ENCODE results near the gene LTBP2.
A peak's percentile ranks its signal among the peaks of the same experiment; 100 is the strongest.

LTBP2 gene

GRCh38 chr14:74610199-74610865, 1.7 kb downstream of the LTBP2 start:
- Histone ChIP-seq H3K9me3 (ENCODE audit: control insufficient read depth, low read length) (no peaks in the 10 kb centered on the region), H3K9ac (ENCODE audit: low read length) (peak overlapping the region; percentile 85), H3K4me1 (ENCODE audit: control insufficient read depth, insufficient read depth, low read length) (peaks cover 44% of the 10 kb centered on the region), H3K4me3 (ENCODE audit: low read length) (peak overlapping the region; percentile 83), H3K36me3 (ENCODE audit: control insufficient read depth, insufficient read depth, low read length, severe bottlenecking) (no peaks in the 10 kb centered on the region), H3K27me3 (replicated peaks; ENCODE audit: control insufficient read depth, insufficient read depth, low read length) (no peaks in the 10 kb centered on the region)
- DNase-seq (ENCODE audit: low read depth), result no peak

- H3K4me1 ChIP-seq (ENCODE audit: control insufficient read depth, insufficient read depth, low read length), result peaks cover 44% of the 10 kb centered on the region
- H3K27me3 ChIP-seq (replicated peaks; ENCODE audit: control insufficient read depth, insufficient read depth, low read length), result no peaks in the 10 kb centered on the region
- peak overlapping the region; percentile 85 for H3K9ac ChIP-seq (ENCODE audit: low read length)
- peak overlapping the region; percentile 83 for H3K4me3 ChIP-seq (ENCODE audit: low read length)
- no peaks in the 10 kb centered on the region for H3K36me3 ChIP-seq (ENCODE audit: control insufficient read depth, insufficient read depth, low read length, severe bottlenecking)
- DNase-seq (ENCODE audit: low read depth), result no peak
- no peaks in the 10 kb centered on the region for H3K9me3 ChIP-seq (ENCODE audit: control insufficient read depth, low read length)
Observed at GRCh38 chr14:74609721-74610120, 2.3 kb downstream of the LTBP2 start.

- H3K9me3 ChIP-seq (ENCODE audit: control insufficient read depth, low read length), result no peaks in the 10 kb centered on the region
- DNase-seq (ENCODE audit: low read depth), result peak; percentile 93
- H3K9ac ChIP-seq (ENCODE audit: low read length), result peak overlapping the region; percentile 85
- H3K4me1 ChIP-seq (ENCODE audit: control insufficient read depth, insufficient read depth, low read length), result peaks cover 49% of the 10 kb centered on the region
- no peaks in the 10 kb centered on the region for H3K27me3 ChIP-seq (replicated peaks; ENCODE audit: control insufficient read depth, insufficient read depth, low read length)
- no peaks in the 10 kb centered on the region for H3K36me3 ChIP-seq (ENCODE audit: control insufficient read depth, insufficient read depth, low read length, severe bottlenecking)
- H3K4me3 ChIP-seq (ENCODE audit: low read length), result peak overlapping the region; percentile 83
Observed at GRCh38 chr14:74608959-74609611, 3.0 kb downstream of the LTBP2 start.

- H3K36me3 ChIP-seq (ENCODE audit: control insufficient read depth, insufficient read depth, low read length, severe bottlenecking), result peaks cover 15% of the 10 kb centered on the region
- H3K4me3 ChIP-seq (ENCODE audit: low read length), result no peak overlapping the region
- no peaks in the 10 kb centered on the region for H3K27me3 ChIP-seq (replicated peaks; ENCODE audit: control insufficient read depth, insufficient read depth, low read length)
- no peak for DNase-seq (ENCODE audit: low read depth)
- H3K9me3 ChIP-seq (ENCODE audit: control insufficient read depth, low read length), result no peaks in the 10 kb centered on the region
- H3K4me1 ChIP-seq (ENCODE audit: control insufficient read depth, insufficient read depth, low read length), result peaks cover 49% of the 10 kb centered on the region
- H3K9ac ChIP-seq (ENCODE audit: low read length), result peak overlapping the region; percentile 48
Observed at GRCh38 chr14:74606727-74607126, 5.3 kb downstream of the LTBP2 start.

- Histone ChIP-seq H3K9me3 (ENCODE audit: control insufficient read depth, low read length) (no peaks in the 10 kb centered on the region), H3K9ac (ENCODE audit: low read length) (peak overlapping the region; percentile 50), H3K27me3 (replicated peaks; ENCODE audit: control insufficient read depth, insufficient read depth, low read length) (no peaks in the 10 kb centered on the region), H3K4me1 (ENCODE audit: control insufficient read depth, insufficient read depth, low read length) (peaks cover 49% of the 10 kb centered on the region), H3K4me3 (ENCODE audit: low read length) (no peak overlapping the region), H3K36me3 (ENCODE audit: control insufficient read depth, insufficient read depth, low read length, severe bottlenecking) (peaks cover 19% of the 10 kb centered on the region)
- DNase-seq (ENCODE audit: low read depth), result peak; percentile 33
Observed at GRCh38 chr14:74605531-74606223, 6.4 kb downstream of the LTBP2 start.

GRCh38 chr14:74604911-74605310, 7.1 kb downstream of the LTBP2 start:
- Histone ChIP-seq H3K4me3 (ENCODE audit: low read length) (no peak overlapping the region), H3K9me3 (ENCODE audit: control insufficient read depth, low read length) (no peaks in the 10 kb centered on the region), H3K4me1 (ENCODE audit: control insufficient read depth, insufficient read depth, low read length) (peaks cover 50% of the 10 kb centered on the region), H3K27me3 (replicated peaks; ENCODE audit: control insufficient read depth, insufficient read depth, low read length) (no peaks in the 10 kb centered on the region), H3K9ac (ENCODE audit: low read length) (no peak overlapping the region), H3K36me3 (ENCODE audit: control insufficient read depth, insufficient read depth, low read length, severe bottlenecking) (peaks cover 19% of the 10 kb centered on the region)
- DNase-seq (ENCODE audit: low read depth), result peak; percentile 80

GRCh38 chr14:74604157-74604556, 7.9 kb downstream of the LTBP2 start:
- peaks cover 50% of the 10 kb centered on the region for H3K4me1 ChIP-seq (ENCODE audit: control insufficient read depth, insufficient read depth, low read length)
- H3K9me3 ChIP-seq (ENCODE audit: control insufficient read depth, low read length), result no peaks in the 10 kb centered on the region
- no peak overlapping the region for H3K9ac ChIP-seq (ENCODE audit: low read length)

GRCh38 chr14:74601982-74602381, 10.1 kb downstream of the LTBP2 start:
- no peak for DNase-seq (ENCODE audit: low read depth)
- no peak overlapping the region for H3K9ac ChIP-seq (ENCODE audit: low read length)
- H3K9me3 ChIP-seq (ENCODE audit: control insufficient read depth, low read length), result no peaks in the 10 kb centered on the region
- H3K4me3 ChIP-seq (ENCODE audit: low read length), result no peak overlapping the region
- H3K4me1 ChIP-seq (ENCODE audit: control insufficient read depth, insufficient read depth, low read length), result peaks cover 56% of the 10 kb centered on the region
- no peaks in the 10 kb centered on the region for H3K27me3 ChIP-seq (replicated peaks; ENCODE audit: control insufficient read depth, insufficient read depth, low read length)
- H3K36me3 ChIP-seq (ENCODE audit: control insufficient read depth, insufficient read depth, low read length, severe bottlenecking), result peaks cover 19% of the 10 kb centered on the region

More at GRCh38 chr14:74604157-74604556, 7.9 kb downstream of the LTBP2 start:
- Histone ChIP-seq H3K27me3 (replicated peaks; ENCODE audit: control insufficient read depth, insufficient read depth, low read length) (no peaks in the 10 kb centered on the region), H3K4me3 (ENCODE audit: low read length) (no peak overlapping the region), H3K36me3 (ENCODE audit: control insufficient read depth, insufficient read depth, low read length, severe bottlenecking) (peaks cover 19% of the 10 kb centered on the region)
- DNase-seq (ENCODE audit: low read depth), result no peak

GRCh38 chr14:74599946-74600345, 12.1 kb downstream of the LTBP2 start:
- peaks cover 49% of the 10 kb centered on the region for H3K4me1 ChIP-seq (ENCODE audit: control insufficient read depth, insufficient read depth, low read length)
- peaks cover 19% of the 10 kb centered on the region for H3K36me3 ChIP-seq (ENCODE audit: control insufficient read depth, insufficient read depth, low read length, severe bottlenecking)
- H3K27me3 ChIP-seq (replicated peaks; ENCODE audit: control insufficient read depth, insufficient read depth, low read length), result no peaks in the 10 kb centered on the region
- no peaks in the 10 kb centered on the region for H3K9me3 ChIP-seq (ENCODE audit: control insufficient read depth, low read length)
- no peak for DNase-seq (ENCODE audit: low read depth)
- H3K4me3 ChIP-seq (ENCODE audit: low read length), result no peak overlapping the region
- peak overlapping the region; percentile 36 for H3K9ac ChIP-seq (ENCODE audit: low read length)

GRCh38 chr14:74599321-74599761, 12.7 kb downstream of the LTBP2 start:
- Histone ChIP-seq H3K4me1 (ENCODE audit: control insufficient read depth, insufficient read depth, low read length) (peaks cover 49% of the 10 kb centered on the region), H3K36me3 (ENCODE audit: control insufficient read depth, insufficient read depth, low read length, severe bottlenecking) (peaks cover 19% of the 10 kb centered on the region), H3K9ac (ENCODE audit: low read length) (peak overlapping the region; percentile 56), H3K4me3 (ENCODE audit: low read length) (no peak overlapping the region), H3K9me3 (ENCODE audit: control insufficient read depth, low read length) (no peaks in the 10 kb centered on the region), H3K27me3 (replicated peaks; ENCODE audit: control insufficient read depth, insufficient read depth, low read length) (no peaks in the 10 kb centered on the region)
- DNase-seq (ENCODE audit: low read depth), result peak; percentile 44

- Histone ChIP-seq H3K9ac (ENCODE audit: low read length) (peak overlapping the region; percentile 21), H3K4me3 (ENCODE audit: low read length) (no peak overlapping the region), H3K36me3 (ENCODE audit: control insufficient read depth, insufficient read depth, low read length, severe bottlenecking) (peaks cover 6% of the 10 kb centered on the region), H3K27me3 (replicated peaks; ENCODE audit: control insufficient read depth, insufficient read depth, low read length) (no peaks in the 10 kb centered on the region), H3K9me3 (ENCODE audit: control insufficient read depth, low read length) (no peaks in the 10 kb centered on the region), H3K4me1 (ENCODE audit: control insufficient read depth, insufficient read depth, low read length) (peaks cover 71% of the 10 kb centered on the region)
- peak; percentile 60 for DNase-seq (ENCODE audit: low read depth)
Observed at GRCh38 chr14:74596741-74597450, 15.1 kb downstream of the LTBP2 start.
